Endothelial cell of umbilical vein (primary cell): Measurements from ENCODE around the gene IQGAP3.

Source experiments
- EZH2 ChIP-seq: IDR thresholded peaks from 2 replicates; pipeline ENCODE4 v1.6.1; 2012; ENCODE audit warnings: borderline replicate concordance, low read depth, mild to moderate bottlenecking, moderate library complexity, low read length, inconsistent platforms; ENCODE audit not compliant: severe bottlenecking
- FOS ChIP-seq: IDR thresholded peaks from 2 replicates; pipeline ENCODE4 v1.6.1; 2011; ENCODE audit warnings: mild to moderate bottlenecking, low read length, moderate library complexity, borderline replicate concordance; ENCODE audit not compliant: insufficient read depth
- GATA2 ChIP-seq: IDR thresholded peaks from 2 replicates; pipeline ENCODE4 v1.7.0; 2011; ENCODE audit warnings: low read depth, mild to moderate bottlenecking, moderate library complexity, mixed read lengths, low read length; ENCODE audit not compliant: insufficient read length, insufficient read depth
- POLR2A ChIP-seq: IDR thresholded peaks from 2 replicates; pipeline ENCODE4 v1.6.1; 2012; ENCODE audit warnings: low read depth, mild to moderate bottlenecking, control low read depth, low read length
- POLR2AphosphoS5 ChIP-seq: IDR thresholded peaks from 2 replicates; pipeline ENCODE4 v1.6.1; 2012; ENCODE audit warnings: low read depth, mild to moderate bottlenecking, control low read depth, low read length, moderate library complexity; ENCODE audit not compliant: insufficient read depth
- TF ChIP-seq, protein P1 (sequence below), 2 donors: IDR thresholded peaks; 1 replicate in 1 of 2; 2 replicates in 1 of 2; pipeline ENCODE4 v1.5.1; 2011; ENCODE audit warnings: low read length in 2 of 2, mild to moderate bottlenecking in 2 of 2, moderate library complexity in 2 of 2, control low read depth in 1 of 2, inconsistent platforms in 1 of 2, low read depth in 1 of 2; ENCODE audit not compliant: insufficient read depth in 1 of 2; ENCODE audit errors: extremely low read depth in 1 of 2
- TF ChIP-seq, protein P2 (sequence below): IDR thresholded peaks from 2 replicates; pipeline ENCODE4 v1.6.1; 2011; ENCODE audit not compliant: insufficient read depth, insufficient read length

DNA sequence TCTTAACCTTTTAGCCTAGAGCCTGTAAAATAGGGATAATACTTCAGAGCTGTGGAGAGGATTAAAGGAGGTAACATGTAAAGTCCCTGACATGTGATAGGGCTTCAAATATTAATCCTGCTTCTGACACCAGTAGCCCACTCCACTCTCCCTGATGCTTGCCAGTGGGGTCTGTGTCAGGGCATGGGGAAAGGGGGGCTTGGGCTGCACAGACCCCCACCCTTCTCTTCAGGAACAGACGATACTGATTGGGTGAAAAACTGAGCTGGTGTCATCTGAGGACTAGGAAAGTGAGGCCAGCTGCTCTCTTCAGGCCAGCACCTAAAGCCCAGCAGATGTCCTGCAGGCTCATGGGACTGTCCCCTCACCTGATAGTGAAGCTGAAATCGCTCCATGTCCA, 44.8 kb downstream of the IQGAP3 start:
- TF ChIP-seq GATA2 (no peak), FOS (no peak), EZH2 (no peak), POLR2AphosphoS5 (no peak), POLR2A (no peak)
- TF ChIP-seq, protein P1, sequence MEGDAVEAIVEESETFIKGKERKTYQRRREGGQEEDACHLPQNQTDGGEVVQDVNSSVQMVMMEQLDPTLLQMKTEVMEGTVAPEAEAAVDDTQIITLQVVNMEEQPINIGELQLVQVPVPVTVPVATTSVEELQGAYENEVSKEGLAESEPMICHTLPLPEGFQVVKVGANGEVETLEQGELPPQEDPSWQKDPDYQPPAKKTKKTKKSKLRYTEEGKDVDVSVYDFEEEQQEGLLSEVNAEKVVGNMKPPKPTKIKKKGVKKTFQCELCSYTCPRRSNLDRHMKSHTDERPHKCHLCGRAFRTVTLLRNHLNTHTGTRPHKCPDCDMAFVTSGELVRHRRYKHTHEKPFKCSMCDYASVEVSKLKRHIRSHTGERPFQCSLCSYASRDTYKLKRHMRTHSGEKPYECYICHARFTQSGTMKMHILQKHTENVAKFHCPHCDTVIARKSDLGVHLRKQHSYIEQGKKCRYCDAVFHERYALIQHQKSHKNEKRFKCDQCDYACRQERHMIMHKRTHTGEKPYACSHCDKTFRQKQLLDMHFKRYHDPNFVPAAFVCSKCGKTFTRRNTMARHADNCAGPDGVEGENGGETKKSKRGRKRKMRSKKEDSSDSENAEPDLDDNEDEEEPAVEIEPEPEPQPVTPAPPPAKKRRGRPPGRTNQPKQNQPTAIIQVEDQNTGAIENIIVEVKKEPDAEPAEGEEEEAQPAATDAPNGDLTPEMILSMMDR (IDR thresholded peaks at IDR 0.05; ENCODE audit: extremely low read depth in 1 of 2, insufficient read depth in 1 of 2, low read depth in 1 of 2, low read length in 2 of 2) = no peak
- TF ChIP-seq, protein P2, sequence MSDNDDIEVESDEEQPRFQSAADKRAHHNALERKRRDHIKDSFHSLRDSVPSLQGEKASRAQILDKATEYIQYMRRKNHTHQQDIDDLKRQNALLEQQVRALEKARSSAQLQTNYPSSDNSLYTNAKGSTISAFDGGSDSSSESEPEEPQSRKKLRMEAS = no peak
